Measurements from ENCODE around the gene HSPG2.

Gene HSPG2

GRCh38 chr1:21843208-21843607 lies 93.9 kb downstream of the HSPG2 start:
- H3K9me3 ChIP-seq (ENCODE audit: control insufficient read depth, low read length) = no peaks in the 10 kb centered on the region
- H2AFZ ChIP-seq = no peak overlapping the region
- H3K4me1 ChIP-seq = no peaks in the 10 kb centered on the region
- H3K27me3 ChIP-seq (ENCODE audit: control insufficient read depth, insufficient read depth, low read length) = no peaks in the 10 kb centered on the region
- H3K27ac ChIP-seq = no peak overlapping the region
- no peak overlapping the region for H3K9ac ChIP-seq
- H3K36me3 ChIP-seq (ENCODE audit: control insufficient read depth, insufficient read depth, low read length) = no peaks in the 10 kb centered on the region
- H3K4me3 ChIP-seq (ENCODE audit: low read depth, low read length) = no peak overlapping the region
- TF ChIP-seq CTCF (IDR thresholded peaks at IDR 0.05) = no peak
- H3K4me2 ChIP-seq (ENCODE audit: low read length) = no peak overlapping the region
- no peaks in the 10 kb centered on the region for H3K79me2 ChIP-seq

GRCh38 chr1:21842606-21843162 lies 94.4 kb downstream of the HSPG2 start:
- no peaks in the 10 kb centered on the region for H3K27me3 ChIP-seq (ENCODE audit: control insufficient read depth, insufficient read depth, low read length)
- H3K36me3 ChIP-seq (ENCODE audit: control insufficient read depth, insufficient read depth, low read length) = no peaks in the 10 kb centered on the region
- H3K4me2 ChIP-seq (ENCODE audit: low read length) = no peak overlapping the region
- H3K9me3 ChIP-seq (ENCODE audit: control insufficient read depth, low read length) = no peaks in the 10 kb centered on the region
- no peaks in the 10 kb centered on the region for H3K79me2 ChIP-seq
- no peak overlapping the region for H3K27ac ChIP-seq
- H3K9ac ChIP-seq = no peak overlapping the region
- H3K4me1 ChIP-seq = no peaks in the 10 kb centered on the region
- TF ChIP-seq CTCF (IDR thresholded peaks at IDR 0.05) = no peak
- no peak overlapping the region for H3K4me3 ChIP-seq (ENCODE audit: low read depth, low read length)
- no peak overlapping the region for H2AFZ ChIP-seq

- H3K27me3 ChIP-seq (ENCODE audit: control insufficient read depth, insufficient read depth, low read length) = no peaks in the 10 kb centered on the region
- no peak for TF ChIP-seq CTCF (IDR thresholded peaks at IDR 0.05)
- H3K36me3 ChIP-seq (ENCODE audit: control insufficient read depth, insufficient read depth, low read length) = no peaks in the 10 kb centered on the region
- no peaks in the 10 kb centered on the region for H3K9me3 ChIP-seq (ENCODE audit: control insufficient read depth, low read length)
- no peak overlapping the region for H3K4me3 ChIP-seq (ENCODE audit: low read depth, low read length)
- H3K27ac ChIP-seq = no peak overlapping the region
- H3K4me1 ChIP-seq = no peaks in the 10 kb centered on the region
- no peaks in the 10 kb centered on the region for H3K79me2 ChIP-seq
- no peak overlapping the region for H2AFZ ChIP-seq
- no peak overlapping the region for H3K4me2 ChIP-seq (ENCODE audit: low read length)
- H3K9ac ChIP-seq = no peak overlapping the region
These were observed 95.2 kb downstream of the HSPG2 start for GRCh38 chr1:21841852-21842466.

- no peaks in the 10 kb centered on the region for H3K27me3 ChIP-seq (ENCODE audit: control insufficient read depth, insufficient read depth, low read length)
- H3K79me2 ChIP-seq = no peaks in the 10 kb centered on the region
- H3K36me3 ChIP-seq (ENCODE audit: control insufficient read depth, insufficient read depth, low read length) = no peaks in the 10 kb centered on the region
- no peaks in the 10 kb centered on the region for H3K9me3 ChIP-seq (ENCODE audit: control insufficient read depth, low read length)
- no peak for TF ChIP-seq CTCF (IDR thresholded peaks at IDR 0.05)
- no peak overlapping the region for H3K9ac ChIP-seq
- H3K4me2 ChIP-seq (ENCODE audit: low read length) = no peak overlapping the region
- no peaks in the 10 kb centered on the region for H3K4me1 ChIP-seq
- no peak overlapping the region for H3K4me3 ChIP-seq (ENCODE audit: low read depth, low read length)
- H2AFZ ChIP-seq = no peak overlapping the region
- no peak overlapping the region for H3K27ac ChIP-seq
These were observed 96.1 kb downstream of the HSPG2 start for GRCh38 chr1:21840981-21841380.
